Kidney glomerular epithelial cell (primary cell): ENCODE results near the gene FEM1C.
"Not testable (repeated sequence)": the region's sequence is repeated elsewhere in the genome, so short reads cannot be mapped to it uniquely, and the experiment has no call there.

Experiments
- DNase-seq: peaks from one replicate; lab custom pipeline; 2025; lab: John Stamatoyannopoulos, UW

FEM1C gene

DNA sequence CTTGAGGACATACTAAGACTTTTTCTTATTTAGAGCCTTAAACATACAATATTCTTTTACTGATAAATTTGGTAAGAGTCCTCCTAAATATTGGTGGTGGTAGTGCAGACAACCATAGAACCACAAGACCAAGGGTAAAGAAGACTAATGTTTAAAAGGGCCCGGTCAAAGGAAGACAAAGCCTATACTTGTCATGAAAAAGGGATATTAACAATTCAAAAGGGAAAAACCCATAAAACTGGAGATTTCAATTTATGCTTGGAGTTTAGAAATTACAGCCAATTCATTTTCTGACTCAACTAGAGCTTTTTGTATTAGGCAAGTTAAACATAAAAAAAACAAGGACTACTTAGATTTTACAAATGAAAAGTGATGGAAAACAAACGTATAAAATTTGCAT lies 24.4 kb downstream of the FEM1C start:
- no peak for DNase-seq

DNA sequence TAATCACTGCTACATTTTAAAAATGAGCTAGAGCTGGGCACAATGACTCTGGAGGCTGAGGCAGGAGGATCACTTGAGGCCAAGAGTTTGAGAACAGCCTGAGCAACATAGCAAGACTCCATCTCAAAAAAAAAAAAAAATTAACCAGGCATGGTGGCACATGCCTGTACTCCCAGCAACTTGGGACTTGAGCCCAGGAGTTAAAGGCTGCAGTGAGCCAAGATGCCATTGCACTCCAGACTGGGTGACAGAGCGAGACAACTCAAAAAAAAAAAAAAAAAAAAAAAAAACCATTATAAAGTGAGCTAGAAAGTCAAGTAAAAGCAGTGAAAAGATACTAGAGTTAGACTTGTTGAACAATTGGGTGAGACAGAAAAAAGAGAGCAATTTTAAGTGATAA lies 28.2 kb downstream of the FEM1C start:
- no peak for DNase-seq

DNA sequence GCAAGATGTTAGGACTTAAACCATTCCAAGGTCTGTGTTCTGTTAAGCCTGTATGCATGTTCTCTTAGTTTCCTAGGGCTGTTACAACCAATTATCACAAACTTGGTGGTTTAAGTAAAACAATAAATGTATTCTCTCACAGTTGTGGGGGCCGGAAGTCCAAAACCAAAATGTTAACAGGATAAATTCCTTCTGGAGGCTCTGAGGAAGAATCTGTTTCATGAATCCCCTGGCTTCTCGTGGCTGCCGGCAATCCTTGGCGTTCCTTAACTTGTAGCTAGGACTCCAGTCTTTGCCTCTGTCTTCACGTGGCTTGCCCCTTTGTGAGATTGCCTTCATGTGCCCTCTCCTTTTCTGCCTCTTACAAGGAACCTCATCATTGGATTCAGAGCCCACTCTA lies 30.4 kb downstream of the FEM1C start:
- DNase-seq, result no peak

DNA sequence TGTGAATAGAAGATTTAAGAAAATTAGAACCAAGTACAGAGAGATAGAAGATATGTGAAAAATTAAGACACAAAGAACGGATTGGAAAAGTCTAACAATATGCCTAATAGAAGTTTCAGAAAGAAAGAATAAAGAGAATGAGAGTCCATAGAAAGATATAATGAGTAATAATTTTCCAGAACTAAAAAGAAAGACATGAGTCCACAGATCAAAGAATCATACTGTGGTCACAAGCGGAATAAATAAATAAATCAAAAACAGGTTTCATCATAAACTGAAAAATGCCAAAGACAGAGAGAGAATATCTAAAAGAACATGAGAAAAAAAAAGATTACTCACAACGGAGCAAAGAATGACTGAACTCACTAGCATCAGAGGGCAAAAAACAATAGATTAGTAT lies 32.9 kb downstream of the FEM1C start:
- DNase-seq, result no peak

DNA sequence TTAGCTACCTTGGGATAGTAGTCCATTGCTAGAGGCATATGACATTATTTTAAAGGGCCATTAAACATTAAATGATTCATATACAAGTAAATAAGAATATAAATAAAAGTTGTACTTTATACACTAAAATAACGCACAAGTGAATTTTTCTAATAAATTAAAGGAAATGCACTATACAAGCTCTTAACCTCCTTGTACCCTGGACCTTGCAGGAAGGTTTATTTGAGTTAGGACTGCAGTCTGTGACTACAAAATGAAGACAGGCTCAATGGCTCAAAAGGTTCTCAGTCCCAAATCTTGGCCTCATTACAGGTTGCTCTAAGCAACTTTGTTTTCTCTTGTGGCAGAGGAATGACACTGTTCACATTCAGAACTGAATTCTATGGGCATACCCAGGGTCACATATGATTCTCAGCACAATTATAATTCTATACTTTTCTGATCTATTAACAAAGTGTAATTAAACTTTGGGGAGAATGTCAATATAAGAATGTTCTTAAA lies 34.4 kb downstream of the FEM1C start:
- no peak for DNase-seq

DNA sequence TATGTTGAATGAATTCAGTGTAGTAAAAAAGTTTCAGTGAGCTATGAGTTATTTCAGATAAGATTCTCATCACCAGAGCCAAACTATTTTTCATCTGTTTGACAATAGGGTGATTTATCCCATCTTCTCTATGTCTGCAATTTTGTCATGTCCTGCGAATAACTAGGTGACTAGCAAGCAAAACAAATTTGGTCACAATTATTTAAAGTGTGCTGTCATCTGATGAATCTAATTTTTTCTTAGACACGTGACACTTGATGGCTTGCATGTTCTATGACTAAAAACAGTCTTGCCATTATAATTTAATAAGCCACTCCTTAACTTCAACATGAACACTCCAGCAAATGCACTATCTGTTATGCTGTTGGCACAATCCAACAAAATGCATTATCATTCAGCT lies 35.0 kb downstream of the FEM1C start:
- DNase-seq, result no peak

DNA sequence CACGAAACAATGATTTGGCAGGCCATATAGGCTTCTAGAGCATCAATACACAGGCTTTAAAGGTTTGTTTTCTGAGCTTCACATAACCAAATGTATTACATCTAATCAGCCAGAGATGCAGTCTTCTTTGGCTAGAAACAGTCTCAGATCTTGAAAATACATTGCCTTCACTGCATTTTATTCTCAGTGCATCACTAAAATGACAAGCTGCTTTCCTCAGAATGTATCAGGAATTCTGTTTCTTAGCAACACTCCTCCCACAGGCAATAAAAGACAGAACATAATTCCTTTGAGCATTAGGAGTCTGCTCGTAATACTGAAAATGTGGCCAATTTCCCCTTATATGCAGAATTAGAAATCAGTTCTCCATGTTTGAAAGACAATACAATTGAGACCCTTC lies 36.9 kb downstream of the FEM1C start:
- DNase-seq, result peak; percentile 55

DNA sequence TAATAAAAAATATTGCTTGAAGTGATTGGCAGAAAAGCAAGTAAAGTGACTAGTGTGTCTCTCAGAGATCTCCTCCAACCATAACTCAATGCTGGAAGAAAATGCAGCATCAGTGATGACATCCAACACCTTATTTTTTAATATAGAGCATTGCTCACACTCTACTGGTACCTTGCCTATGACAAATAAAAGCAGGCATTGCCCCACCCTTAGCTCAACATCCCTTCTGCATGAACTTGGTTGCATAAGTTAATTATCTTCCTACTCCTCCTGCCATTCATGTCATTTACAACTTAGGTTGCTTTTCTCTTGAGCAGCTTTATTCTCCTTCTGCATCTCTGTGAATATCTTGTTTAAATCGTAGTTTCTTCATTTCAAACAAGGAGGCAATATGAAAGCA lies 41.2 kb downstream of the FEM1C start:
- no peak for DNase-seq

DNA sequence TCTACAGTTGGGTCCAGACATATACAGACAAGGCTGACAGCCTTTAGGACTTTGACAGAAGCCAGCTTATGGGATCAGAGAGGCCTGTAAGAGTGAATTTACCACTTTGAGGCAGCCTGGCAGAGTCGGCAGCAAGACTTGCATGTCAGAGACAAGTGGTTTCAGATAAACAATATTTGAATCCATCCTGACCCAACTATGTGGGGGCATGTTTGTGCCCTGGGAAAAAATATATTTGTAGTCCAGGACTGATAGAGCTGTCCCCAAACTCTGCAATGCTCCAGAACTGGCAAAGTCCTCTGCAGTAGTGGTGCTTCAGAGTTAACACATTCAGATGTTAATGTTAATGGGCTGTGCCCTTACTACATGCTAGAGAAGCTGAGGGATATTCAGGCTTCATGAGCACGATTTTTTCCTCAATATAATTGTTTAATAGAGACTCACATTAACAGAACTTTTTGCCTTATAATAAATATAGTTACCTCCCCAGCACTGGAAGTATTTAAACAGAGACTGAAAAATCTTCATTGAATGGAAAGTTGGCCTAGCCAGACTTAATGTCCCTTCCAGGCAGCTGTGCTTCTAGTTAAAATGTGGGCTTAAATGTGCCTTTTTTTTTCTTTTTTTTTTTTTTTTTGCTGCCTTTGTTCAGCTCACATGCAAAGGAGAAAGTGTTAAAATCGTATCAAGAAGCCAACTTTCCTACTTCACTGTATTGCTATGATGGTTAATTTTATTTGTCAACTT lies 42.9 kb downstream of the FEM1C start:
- DNase-seq, result no peak

DNA sequence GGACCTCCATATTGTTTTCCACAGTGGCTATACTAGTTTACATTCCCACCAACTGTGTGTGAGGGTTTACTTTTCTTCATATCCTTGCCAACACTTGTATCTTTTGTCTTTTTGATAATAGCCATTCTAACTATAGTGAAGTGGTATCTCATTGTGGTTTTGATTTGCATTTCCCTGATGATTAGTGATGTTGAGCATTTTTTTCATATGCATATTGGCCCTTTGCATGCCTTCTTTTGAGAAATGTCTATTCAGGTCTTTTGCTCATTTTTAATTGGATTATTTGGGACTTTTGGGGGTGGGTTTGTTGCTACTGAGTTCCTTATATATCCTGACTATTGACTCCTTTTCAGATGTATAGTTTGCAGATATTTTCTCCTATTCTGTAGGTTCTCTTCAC lies 44.4 kb downstream of the FEM1C start:
- no peak for DNase-seq

DNA sequence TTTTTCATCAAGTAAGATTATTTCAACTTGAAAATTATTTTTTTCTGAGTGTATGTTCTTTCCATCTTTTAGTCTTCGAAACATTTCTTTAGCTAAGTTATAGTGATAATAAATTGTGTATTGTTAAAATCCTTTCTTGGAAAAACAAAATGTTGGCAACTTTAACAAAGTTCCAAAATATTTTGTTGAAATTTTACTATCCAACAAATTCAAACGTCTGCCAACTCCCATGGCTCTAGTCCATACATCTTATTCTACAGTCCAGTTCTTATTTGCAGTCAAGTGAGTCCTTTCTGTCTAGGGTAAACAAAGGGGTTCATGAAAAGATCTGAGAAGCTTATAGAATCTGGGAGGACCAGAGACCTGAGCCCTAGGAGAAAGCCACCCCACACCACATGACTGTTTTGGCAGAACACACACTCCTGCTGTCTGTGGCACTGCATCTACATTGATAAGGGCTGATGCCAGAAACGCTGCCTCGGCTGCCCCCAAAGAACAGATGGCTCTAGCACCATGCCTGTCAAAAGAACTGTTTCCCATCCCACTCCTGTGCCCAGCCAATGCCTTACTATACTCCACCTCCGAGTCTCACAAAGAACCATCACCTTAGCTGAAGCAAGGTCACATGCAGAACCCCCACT lies 47.5 kb downstream of the FEM1C start:
- no peak for DNase-seq

DNA sequence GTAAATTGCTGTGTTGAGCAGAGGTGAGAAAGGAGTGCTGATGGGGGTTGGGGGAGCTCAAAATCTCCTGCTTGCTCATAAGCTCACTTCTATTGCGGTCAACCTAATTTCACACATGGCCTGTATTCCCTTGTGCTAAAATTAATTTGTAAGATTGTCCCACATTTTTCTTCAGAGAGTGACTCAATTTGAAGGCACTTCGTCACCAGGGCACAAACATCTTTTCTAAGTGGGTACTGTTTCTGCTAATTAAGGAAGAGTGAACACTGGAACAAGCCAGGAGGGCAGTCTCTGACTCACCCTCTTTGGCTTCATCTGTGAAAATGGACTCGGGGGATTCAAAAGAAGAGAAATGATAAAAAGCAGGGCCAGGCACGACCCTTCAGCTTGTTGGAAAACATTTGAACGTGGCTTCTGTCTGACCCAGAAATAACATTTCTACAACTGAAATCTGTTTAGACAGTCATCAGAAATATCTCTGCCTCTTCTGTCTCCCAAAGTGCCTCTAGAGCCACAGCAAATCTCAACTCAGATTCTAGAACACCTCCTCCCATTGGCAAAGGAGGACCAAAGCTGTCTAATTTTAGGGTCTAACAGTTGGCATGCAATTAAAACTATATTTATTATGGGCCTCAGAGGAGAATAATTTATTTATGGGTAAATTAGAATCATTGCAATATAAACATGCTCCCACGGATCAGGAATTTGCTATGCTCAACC lies 49.8 kb downstream of the FEM1C start:
- DNase-seq, result no peak

DNA sequence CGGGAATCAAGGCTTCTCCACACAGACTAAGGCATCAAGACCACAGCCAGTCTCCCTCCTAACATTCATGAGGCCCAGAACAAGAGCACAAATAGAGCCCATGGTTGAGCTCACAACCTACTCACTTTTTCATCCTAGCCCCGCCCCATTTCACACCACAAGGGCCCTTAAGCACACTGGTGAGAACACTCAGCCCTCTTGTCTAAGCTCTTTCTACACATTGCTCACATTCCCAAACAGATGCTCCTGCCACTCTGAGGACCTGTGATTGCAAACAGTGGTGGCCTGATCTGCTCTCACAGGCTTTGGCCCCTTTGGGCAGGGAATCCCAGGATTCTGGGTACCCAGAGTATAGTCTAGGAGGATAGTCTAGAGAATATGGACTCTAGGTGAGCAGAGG lies 54.0 kb downstream of the FEM1C start:
- no peak for DNase-seq

DNA sequence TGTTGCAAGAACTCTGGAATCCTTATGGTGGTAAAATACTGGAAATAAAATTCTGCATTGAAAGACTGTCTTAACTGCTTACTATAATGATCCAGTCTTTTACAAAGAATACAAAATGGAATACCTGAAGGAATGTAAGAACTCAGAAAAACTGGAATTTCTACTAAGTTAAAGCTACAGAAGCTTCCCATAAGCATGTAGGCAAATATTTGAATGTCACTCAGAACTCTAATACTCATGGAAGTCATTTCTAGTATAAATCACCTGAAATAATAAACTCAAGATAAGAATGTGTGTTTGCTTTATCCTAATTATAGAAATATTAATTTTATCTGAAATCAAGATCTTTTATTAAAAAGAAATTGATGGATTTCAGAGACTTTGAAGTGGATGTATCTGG lies 54.8 kb downstream of the FEM1C start:
- no peak for DNase-seq

DNA sequence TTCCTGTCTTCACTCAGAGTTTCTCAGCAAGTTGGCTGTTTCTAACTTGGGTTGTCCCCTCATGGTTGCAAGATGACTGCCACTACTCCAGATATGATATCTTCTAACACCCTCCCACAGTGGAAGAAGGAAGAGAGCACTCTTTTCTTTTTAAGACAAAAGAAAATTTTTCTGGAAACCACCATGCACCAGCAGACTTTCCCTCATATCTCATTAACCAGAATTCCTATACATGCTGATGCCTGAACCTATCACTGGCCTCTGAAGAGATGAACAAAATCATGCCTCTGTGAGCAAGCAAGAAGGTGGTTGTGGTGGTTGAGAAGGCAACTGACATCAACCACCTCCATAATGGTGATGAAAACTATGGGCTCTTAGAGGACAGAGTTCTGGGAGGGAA lies 56.8 kb downstream of the FEM1C start:
- DNase-seq, result no peak

DNA sequence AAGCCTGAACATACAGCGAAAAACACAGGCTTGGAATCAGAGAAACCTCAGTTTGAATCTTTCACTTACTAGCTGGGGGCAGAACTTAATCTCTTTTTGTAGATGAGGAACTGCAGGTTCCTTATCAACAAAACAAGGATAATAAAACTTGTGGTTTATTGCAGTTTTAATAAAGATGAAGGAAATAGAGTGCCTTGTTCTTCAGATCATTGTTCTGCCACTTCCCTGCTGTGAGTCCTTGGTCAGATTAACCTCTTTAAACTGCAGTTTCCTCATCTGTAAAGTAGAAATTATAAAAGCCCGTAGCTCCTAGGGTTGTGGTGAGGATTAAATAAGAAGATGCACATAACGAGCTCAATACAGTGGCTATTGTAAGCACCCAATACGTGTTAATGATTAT lies 57.4 kb downstream of the FEM1C start:
- no peak for DNase-seq

DNA sequence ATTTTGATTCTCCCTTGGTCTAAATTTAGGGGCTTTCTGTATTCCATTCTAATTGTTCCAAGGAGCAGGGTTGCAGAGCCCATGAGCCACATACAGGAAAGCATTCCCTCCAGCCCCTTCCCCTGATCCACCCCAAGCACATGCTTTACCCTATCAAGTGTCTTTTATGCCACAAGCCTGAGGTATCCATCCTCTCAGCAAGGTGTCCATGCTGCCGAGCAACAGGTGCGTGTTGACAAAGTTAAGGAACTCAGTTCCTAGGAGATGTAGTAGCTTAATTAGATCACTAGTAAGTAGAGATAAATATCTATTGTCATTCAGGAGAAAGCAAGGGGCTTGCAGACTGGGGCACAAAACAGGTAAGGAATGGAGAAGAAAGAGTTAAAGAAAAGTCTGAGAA lies 57.8 kb downstream of the FEM1C start:
- DNase-seq, result no peak

DNA sequence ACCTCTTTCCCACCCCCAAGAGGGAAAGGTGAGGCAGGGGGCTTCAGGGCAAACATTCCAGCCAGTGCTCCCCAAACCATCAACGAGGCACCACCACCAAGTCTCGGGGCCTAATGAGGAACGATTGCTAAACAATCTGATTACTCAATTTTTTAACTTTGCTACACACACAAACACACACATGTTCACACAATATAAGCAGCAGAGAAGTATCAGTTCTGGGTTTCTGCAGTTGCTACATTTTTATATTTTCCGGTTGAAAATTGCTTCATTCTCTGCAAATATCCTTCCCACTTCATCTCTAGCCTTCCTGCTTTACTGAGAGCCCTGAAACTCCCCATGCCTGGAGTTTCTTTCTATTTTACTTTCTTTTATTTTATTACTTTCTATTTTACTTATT lies 60.2 kb downstream of the FEM1C start:
- DNase-seq, result no peak

DNA sequence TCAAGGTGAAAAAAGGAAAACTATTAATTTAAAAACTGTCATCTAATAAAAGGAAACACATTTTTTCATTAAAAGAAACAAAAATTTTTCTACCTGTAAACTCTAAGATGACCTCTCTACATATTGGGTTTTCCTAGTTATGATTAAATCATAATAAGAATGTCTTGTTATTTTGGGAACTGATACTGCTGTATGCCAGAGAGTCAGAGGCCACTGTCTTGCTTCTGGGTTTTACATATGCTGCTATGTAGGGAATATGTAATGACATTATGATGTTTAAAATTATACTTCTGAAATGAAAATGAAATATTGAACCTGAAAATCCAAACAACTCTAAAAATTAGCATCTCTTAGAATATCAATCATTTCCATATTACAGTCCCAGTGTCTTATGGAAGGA lies 63.7 kb downstream of the FEM1C start:
- no peak for DNase-seq

DNA sequence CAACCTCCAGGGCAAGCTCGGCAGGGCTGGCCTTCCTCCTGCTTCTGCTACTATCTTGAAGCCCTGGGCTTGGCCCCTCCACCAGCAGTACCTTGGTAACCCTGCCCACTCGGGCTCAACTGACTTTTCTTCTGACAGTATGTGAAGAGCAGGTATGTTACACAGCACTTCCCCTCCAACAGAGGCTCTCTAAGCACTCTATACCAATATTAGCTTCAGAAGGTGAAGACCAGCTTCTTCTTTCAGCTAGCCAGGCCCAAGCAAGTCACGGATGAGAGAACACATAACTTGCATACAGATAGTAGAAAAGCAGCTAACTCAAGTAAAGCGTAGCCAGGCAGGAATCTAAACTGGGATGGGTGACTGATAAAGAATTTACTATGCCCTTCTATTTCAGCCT lies 64.3 kb downstream of the FEM1C start:
- DNase-seq, result no peak

DNA sequence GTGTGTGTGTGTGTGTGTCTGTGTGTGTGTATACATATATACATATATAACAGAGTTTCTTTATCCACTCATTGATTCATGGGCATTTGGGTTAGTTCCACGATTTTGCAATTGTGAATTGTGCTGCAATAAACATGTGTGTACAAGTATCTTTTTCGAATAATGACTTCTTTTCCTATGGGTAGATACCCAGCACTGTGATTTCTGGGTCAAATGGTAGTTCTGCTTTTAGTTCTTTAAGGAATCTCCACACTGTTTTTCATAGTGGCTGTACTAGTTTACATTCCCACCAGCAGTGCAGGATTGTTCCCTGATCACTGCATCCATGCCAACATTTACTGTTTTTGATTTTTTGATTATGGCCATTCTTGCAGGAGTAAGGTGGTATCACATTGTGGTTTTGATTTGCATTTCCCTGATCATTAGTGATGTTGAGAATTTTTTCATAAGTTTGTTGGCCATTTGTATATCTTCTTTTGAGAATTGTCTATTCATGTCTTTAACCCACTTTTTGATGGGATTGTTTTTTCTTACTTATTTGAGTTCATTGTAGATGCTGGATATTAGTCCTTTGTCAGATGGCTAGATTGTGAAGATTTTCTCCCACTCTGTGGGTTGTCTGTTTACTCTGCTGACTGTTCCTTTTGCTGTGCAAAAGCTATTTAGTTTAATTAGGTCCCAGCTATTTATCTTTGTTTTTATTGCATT lies 65.3 kb downstream of the FEM1C start:
- not testable (repeated sequence) for DNase-seq

DNA sequence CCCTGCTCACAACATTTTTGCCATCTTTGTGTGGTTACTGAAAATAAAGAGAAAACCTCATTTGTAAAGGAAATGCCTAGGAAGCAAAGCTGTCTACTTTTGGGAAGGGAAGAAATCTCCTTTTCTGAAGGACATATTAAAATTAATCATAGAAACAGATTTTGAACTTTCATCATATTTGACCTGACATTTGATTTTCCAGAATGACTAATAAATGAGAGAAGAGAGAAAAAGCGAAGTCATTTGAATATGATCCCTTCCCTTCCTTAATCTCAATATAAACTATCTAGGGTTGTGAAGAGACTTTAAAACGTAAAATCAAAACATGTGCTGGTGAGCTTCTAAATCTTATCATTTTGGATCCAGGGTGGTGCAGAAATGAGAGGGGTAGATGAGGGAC lies 66.3 kb downstream of the FEM1C start:
- DNase-seq, result no peak

DNA sequence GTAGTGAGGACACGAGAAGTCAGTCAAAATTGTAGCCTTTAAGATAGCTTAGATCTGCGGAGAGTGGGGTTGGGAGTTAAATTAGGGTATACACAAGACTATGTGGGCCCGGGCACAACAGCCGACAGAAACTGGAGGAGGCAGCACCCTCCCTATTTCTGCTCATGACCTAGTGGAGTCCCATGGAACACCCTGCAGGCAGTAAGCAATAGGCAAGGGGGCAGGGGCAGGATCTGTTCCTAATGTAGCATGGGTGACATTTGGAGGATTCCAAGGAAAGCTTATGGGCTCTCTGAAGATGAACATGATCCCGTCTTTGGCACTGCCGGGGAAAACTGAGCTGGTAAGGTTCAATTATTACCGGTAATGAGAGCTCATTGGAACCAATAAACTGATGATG lies 67.0 kb downstream of the FEM1C start:
- no peak for DNase-seq
